Gastroesophageal sphincter (tissue), 4 donors: ENCODE results near the gene MCOLN2. TPM values are rescaled to one million over a fixed set of nuclear protein-coding genes. Genes with fewer than 3 reads are reported as not detected.

ENCODE experiments used
- ATAC-seq: fragments of 150-250 bp; one replicate; pipeline ENCODE4 v1.9.1; 2016; ENCODE audit warnings: mild to moderate bottlenecking, moderate library complexity
- H3K27ac ChIP-seq, 4 donors: fragments of 200-600 bp; sonication (generic) in 3 of 4; 1 replicate in 3 of 4; 2 replicates in 1 of 4; pipeline ENCODE4 v1.5.1; 2016 to 2019
- H3K27me3 ChIP-seq: fragments of 200-600 bp; sonication (generic); one replicate; pipeline ENCODE4 v1.5.1; 2019
- H3K36me3 ChIP-seq, 2 donors: fragments of 200-600 bp; sonication (generic); one replicate each; pipeline ENCODE4 v1.5.1; 2019; ENCODE audit warnings: control low read depth in 1 of 2
- H3K4me1 ChIP-seq, 3 donors: fragments of 200-600 bp; sonication (generic); 1 replicate in 2 of 3; 2 replicates in 1 of 3; pipeline ENCODE4 v1.5.1; 2016 to 2019; ENCODE audit warnings: control low read depth in 2 of 3
- H3K4me3 ChIP-seq, 2 donors: fragments of 200-600 bp; sonication (generic); one replicate each; pipeline ENCODE4 v1.5.1; 2019; ENCODE audit warnings: mild to moderate bottlenecking in 1 of 2, moderate library complexity in 1 of 2
- H3K9me3 ChIP-seq, 3 donors: fragments of 200-600 bp; sonication (generic); one replicate each; pipeline ENCODE4 v1.5.1; 2017 to 2019; ENCODE audit warnings: control low read depth in 2 of 3
- EP300 ChIP-seq: sonication (generic); formaldehyde crosslinking; IDR thresholded peaks from one replicate; pipeline ENCODE4 v1.6.1; 2017; ENCODE audit warnings: antibody characterized with exemption, mild to moderate bottlenecking
- POLR2A ChIP-seq, 2 donors: fragments of 450-650 bp; IDR thresholded peaks; one replicate each; pipeline ENCODE4 v1.6.1; 2017; ENCODE audit warnings: antibody characterized with exemption in 2 of 2, mild to moderate bottlenecking in 2 of 2, moderate library complexity in 1 of 2
- POLR2AphosphoS5 ChIP-seq: sonication (generic); formaldehyde crosslinking; IDR thresholded peaks from one replicate; pipeline ENCODE4 v1.6.1; 2017; ENCODE audit warnings: antibody characterized with exemption
- WGBS, 2 donors: methylation state at CpG; one replicate each; pipeline ENCODE4 v1.1.5; 2018; ENCODE audit warnings: low coverage in 1 of 2; 5-methylcytosine and 5-hydroxymethylcytosine counted together
- total RNA-seq, 4 donors: library from RNA; depleted of rRNA; stranded (reverse); fragments of >200 nt; gene quantifications; one replicate each; pipeline ENCODE4 v1.1.0, GENCODE V29; 2016
- TF ChIP-seq, protein P1 (sequence below), 4 experiments: fragments of 200-600 bp in 2 of 4; fragments of 450-650 bp in 2 of 4; sonication (generic) in 1 of 4; IDR thresholded peaks; one replicate each; pipeline ENCODE4 v1.5.1; 2017 to 2019; ENCODE audit warnings: antibody characterized with exemption in 4 of 4, mild to moderate bottlenecking in 2 of 4, moderate library complexity in 2 of 4

Gene MCOLN2
- total RNA-seq, 4 donors from 2014 or later = 0.19 to 1.9 (median 0.69) TPM

GRCh38 chr1:84982395-84982794 is 14.5 kb downstream of the MCOLN2 start:
- Histone ChIP-seq H3K36me3 (no peaks in the 10 kb centered on the region), H3K27me3 (no peaks in the 10 kb centered on the region), H3K4me1 (no peaks in the 10 kb centered on the region), H3K9me3 (no peaks in the 10 kb centered on the region), H3K27ac (no peak overlapping the region), H3K4me3 (no peak overlapping the region)
- TF ChIP-seq POLR2A (IDR thresholded peaks at IDR 0.05) (no peak), EP300 (no peak), POLR2AphosphoS5 (no peak)
- TF ChIP-seq, protein P1, sequence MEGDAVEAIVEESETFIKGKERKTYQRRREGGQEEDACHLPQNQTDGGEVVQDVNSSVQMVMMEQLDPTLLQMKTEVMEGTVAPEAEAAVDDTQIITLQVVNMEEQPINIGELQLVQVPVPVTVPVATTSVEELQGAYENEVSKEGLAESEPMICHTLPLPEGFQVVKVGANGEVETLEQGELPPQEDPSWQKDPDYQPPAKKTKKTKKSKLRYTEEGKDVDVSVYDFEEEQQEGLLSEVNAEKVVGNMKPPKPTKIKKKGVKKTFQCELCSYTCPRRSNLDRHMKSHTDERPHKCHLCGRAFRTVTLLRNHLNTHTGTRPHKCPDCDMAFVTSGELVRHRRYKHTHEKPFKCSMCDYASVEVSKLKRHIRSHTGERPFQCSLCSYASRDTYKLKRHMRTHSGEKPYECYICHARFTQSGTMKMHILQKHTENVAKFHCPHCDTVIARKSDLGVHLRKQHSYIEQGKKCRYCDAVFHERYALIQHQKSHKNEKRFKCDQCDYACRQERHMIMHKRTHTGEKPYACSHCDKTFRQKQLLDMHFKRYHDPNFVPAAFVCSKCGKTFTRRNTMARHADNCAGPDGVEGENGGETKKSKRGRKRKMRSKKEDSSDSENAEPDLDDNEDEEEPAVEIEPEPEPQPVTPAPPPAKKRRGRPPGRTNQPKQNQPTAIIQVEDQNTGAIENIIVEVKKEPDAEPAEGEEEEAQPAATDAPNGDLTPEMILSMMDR (IDR thresholded peaks at IDR 0.05) = no peak
- ATAC-seq = no peak
- WGBS, 2 donors = 89 to 94% methylated on average over 2 of the region's 2 CpGs

GRCh38 chr1:84975035-84975434 is 21.9 kb downstream of the MCOLN2 start:
- no CpG with 5 or more reads among the region's 2 CpGs for WGBS, 2 donors
- no peak for TF ChIP-seq EP300
- TF ChIP-seq, protein P1 (IDR thresholded peaks at IDR 0.05) = no peak
- H3K9me3 ChIP-seq = no peaks in the 10 kb centered on the region
- H3K4me3 ChIP-seq = no peak overlapping the region
- no peak overlapping the region for H3K27ac ChIP-seq
- H3K36me3 ChIP-seq = no peaks in the 10 kb centered on the region
- H3K27me3 ChIP-seq = no peaks in the 10 kb centered on the region
- no peaks in the 10 kb centered on the region for H3K4me1 ChIP-seq
- no peak for ATAC-seq

DNA sequence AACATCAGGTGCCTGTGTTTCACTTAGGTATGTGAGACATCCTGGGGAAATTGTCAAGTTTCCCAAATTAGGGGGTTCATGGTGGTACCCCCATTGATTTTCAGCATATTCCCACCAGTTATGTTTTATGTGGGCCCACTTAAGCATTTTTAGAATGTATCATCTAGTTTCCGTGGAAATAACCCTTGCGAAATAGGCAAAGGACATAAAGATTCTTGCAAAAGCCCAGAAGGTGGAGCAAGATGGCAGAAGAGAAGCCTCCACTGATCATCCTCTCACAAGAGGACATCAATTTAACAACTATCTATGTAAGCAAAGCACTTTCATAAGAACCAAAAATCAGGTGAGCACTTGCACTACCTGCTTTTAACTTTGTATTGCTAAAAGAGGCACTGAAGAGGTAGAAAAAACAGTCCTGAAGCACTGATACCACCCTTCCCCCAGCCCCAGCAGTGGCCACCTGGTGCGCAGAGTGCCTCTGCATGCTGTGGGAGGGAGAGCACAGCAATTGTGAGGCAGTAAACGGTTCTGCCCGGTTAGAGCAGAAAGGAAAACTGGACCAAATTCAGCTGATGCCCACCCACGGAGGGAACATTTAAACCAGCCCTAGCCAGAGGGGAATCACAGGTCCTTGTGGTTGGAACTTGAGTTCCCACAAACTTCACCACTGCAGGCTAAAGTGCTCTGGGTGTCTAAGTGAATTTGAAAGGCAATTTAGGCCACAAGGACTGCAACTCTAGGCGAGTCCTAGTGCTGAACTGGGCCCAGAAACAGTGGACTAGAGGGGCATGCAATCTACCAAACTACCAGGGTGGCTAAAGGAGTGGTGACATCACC is 23.2 kb downstream of the MCOLN2 start:
- ATAC-seq = no peak

DNA sequence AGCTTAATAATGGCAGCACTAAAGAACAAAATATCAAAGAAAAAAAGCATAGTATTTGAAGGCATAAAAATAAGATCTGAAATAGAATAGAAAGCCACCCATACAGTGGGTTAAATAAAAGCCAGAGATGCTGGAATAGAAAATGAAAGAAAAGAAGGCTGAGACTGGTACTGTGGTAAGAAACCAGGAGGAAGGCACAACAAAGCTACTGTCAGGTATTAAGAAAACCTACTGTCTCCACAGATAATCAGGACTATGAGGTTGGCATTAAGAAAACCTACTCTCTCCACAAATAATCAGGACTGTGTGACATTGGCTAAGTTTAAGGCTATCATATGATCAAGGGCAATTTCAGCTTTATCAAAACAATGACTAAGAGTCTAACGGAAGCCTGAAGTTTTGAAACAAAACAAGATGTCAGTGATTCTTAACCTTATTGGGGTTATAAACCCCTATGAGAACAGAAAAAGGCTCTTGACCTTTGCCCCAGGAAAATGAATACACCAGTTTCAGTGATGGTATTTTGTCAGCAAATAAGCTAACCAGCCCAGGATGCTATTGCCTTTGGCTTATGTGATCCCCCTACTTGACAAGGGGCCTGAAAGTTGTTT is 24.4 kb downstream of the MCOLN2 start:
- H3K36me3 ChIP-seq = no peaks in the 10 kb centered on the region
- no peaks in the 10 kb centered on the region for H3K27me3 ChIP-seq
- WGBS, 2 donors = 50 to 59% methylated on average over 1 of the region's 1 CpG
- ATAC-seq = no peak
- H3K4me3 ChIP-seq = no peak overlapping the region
- no peak for TF ChIP-seq POLR2AphosphoS5
- TF ChIP-seq, protein P1 (IDR thresholded peaks at IDR 0.05) = no peak
- no peaks in the 10 kb centered on the region for H3K9me3 ChIP-seq
- no peak overlapping the region for H3K27ac ChIP-seq
- no peaks in the 10 kb centered on the region for H3K4me1 ChIP-seq

More for the DNA sequence above, 23.2 kb downstream of the MCOLN2 start:
- Histone ChIP-seq H3K27ac (no peak overlapping the region), H3K9me3 (no peaks in the 10 kb centered on the region), H3K4me1 (no peaks in the 10 kb centered on the region), H3K36me3 (no peaks in the 10 kb centered on the region), H3K27me3 (no peaks in the 10 kb centered on the region), H3K4me3 (no peak overlapping the region)
- TF ChIP-seq EP300 (no peak), POLR2A (IDR thresholded peaks at IDR 0.05) (no peak), POLR2AphosphoS5 (no peak)
- TF ChIP-seq, protein P1 (IDR thresholded peaks at IDR 0.05) = no peak
- WGBS, 2 donors = 75 to 86% methylated on average over 1 to 6 of the region's 7 CpGs

DNA sequence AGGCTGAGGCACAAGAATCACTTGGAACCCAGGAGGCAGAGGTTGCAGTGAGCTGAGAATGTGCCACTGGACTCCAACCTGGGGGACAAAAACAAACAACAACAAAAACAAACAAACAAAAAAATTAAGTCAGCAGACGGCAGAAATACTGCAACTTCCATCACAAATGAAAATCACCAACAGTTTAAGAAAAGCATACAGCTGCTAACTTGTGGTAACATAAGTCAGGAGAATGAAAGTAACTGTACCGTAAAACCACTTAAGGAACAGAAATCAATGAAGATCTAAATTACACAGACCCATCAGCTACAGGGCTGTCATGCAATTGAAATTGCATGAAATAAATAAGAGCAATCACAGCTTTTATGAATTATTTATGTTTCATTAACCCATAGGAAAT is 25.0 kb downstream of the MCOLN2 start:
- H3K36me3 ChIP-seq = no peaks in the 10 kb centered on the region
- no peaks in the 10 kb centered on the region for H3K9me3 ChIP-seq
- 68 to 83% methylated on average over 2 of the region's 2 CpGs for WGBS, 2 donors
- TF ChIP-seq, protein P1 (IDR thresholded peaks at IDR 0.05) = no peak
- TF ChIP-seq POLR2A (IDR thresholded peaks at IDR 0.05) (no peak), EP300 (no peak), POLR2AphosphoS5 (no peak)
- no peaks in the 10 kb centered on the region for H3K27me3 ChIP-seq
- no peak overlapping the region for H3K27ac ChIP-seq
- no peaks in the 10 kb centered on the region for H3K4me1 ChIP-seq
- no peak for ATAC-seq
- H3K4me3 ChIP-seq = no peak overlapping the region
